GM12872 (cell line): ENCODE data around the gene HBS1L.
A peak's percentile ranks its signal among the peaks of the same experiment; 100 is the strongest.

ENCODE experiments used
- TF ChIP-seq, protein P1 (sequence below): IDR thresholded peaks from 3 replicates; pipeline ENCODE4 v1.5.1; 2011; ENCODE audit warnings: low read depth, mild to moderate bottlenecking, low read length, moderate library complexity; ENCODE audit not compliant: insufficient read depth

HBS1L gene

DNA sequence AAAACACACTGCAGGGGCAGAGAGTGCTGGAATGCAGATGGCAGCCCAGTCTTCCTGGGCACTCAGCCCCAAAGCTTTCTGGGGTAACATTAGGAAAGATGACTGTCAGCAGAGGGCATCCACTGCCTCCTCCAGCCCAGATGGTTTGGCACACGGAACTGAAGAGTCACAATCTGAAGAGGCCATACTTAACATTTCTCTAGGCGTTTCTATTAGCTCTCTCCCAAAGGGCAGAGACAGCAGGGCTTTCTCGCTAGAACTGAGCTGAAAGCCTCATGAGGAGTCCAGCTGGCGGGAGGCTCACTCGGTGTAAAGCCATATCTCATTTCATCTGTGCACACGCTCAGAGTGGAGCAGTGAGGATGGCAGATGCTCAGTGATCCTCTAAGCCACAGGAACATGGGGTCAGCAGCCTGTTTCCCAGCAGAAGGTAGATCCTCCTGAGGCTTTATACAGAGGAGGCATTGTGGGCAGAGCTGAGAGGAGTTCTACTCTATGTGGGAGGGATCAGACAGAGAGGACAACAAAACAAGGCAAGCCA, 132.8 kb downstream of the HBS1L start:
- TF ChIP-seq, protein P1, sequence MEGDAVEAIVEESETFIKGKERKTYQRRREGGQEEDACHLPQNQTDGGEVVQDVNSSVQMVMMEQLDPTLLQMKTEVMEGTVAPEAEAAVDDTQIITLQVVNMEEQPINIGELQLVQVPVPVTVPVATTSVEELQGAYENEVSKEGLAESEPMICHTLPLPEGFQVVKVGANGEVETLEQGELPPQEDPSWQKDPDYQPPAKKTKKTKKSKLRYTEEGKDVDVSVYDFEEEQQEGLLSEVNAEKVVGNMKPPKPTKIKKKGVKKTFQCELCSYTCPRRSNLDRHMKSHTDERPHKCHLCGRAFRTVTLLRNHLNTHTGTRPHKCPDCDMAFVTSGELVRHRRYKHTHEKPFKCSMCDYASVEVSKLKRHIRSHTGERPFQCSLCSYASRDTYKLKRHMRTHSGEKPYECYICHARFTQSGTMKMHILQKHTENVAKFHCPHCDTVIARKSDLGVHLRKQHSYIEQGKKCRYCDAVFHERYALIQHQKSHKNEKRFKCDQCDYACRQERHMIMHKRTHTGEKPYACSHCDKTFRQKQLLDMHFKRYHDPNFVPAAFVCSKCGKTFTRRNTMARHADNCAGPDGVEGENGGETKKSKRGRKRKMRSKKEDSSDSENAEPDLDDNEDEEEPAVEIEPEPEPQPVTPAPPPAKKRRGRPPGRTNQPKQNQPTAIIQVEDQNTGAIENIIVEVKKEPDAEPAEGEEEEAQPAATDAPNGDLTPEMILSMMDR = no peak

DNA sequence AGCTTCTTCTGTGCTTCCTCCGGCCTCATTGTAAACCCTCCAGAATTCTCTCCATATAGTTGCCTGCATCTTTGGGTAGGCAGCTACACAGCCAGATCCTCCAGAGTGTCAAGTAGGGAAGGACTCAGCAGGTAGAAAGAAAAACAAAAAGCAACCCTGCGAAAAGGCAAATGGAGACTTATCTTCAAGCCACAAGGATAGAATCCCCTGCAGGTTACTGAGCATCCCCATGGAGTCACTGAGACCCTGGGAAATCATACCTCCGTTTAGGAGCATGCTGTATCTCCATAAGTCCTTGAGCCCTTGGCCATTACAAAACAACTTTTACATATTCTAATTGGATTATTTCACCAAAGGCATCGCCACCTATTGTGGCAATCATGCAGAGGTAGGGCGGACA, 133.3 kb downstream of the HBS1L start:
- TF ChIP-seq, protein P1 = no peak

DNA sequence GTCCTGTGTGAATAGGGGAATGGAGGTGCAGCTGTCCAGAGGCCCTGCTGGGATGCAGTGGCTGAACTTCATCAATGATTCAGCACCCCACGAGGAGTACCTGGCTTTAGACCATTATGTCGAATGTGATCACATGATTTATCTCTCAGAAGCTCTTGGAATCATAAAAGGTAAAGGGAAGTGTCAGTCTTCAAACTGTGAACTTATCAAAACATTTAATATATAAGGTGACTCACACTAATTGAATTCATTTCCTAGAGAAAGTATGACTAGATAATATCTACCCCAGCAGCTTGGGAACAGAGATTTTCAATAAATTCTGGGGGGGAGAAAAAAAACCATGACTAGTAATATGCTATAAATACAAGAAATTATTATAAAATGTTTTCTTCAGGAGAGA, 134.2 kb downstream of the HBS1L start:
- TF ChIP-seq, protein P1 = no peak

DNA sequence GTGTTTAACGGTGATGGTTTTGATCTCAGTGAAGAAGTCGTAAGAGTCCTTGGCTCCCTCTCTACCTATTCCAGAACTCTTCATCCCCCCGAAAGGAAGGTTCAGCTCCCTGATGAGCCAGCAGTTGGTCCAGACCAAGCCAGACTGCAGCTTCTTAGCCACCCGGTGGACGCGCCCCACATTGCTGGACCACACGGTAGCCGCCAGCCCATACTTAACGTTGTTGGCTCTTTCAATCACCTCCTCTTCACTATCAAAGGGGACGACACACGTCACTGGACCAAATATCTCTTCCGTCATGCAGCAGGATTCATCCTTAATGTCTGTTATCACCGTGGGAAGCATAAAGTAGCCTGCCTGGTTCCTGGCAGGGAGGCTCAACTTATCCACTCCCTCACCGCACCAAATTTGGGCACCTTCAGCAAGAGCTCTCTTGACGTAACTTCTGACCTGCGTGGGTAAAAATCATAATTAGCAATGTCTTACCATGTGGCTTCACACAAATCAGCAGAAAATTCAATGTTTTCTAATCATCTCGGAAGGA, 136.1 kb downstream of the HBS1L start:
- TF ChIP-seq, protein P1 = 0 out of 3 replicates have a peak, but pooled peaks have one; percentile 8

DNA sequence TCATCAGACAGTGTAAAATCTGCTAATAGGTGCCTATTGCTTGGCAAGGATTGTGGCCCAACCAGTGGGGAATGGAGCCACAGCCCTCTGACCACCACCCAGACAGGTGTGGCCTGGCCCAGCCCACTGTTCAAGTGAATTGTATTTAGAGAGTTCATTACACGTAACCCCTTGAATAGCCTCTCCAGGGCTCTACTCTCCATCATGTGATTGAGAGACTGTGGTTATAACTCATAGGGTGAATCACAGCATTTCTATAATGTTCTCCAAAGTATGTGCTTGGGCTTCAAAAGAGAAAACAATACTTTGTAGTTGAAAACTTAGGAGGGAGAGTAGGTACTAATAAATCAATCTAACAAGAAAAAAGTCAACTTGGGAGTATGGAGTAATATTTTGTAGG, 143.1 kb downstream of the HBS1L start:
- TF ChIP-seq, protein P1 = no peak

DNA sequence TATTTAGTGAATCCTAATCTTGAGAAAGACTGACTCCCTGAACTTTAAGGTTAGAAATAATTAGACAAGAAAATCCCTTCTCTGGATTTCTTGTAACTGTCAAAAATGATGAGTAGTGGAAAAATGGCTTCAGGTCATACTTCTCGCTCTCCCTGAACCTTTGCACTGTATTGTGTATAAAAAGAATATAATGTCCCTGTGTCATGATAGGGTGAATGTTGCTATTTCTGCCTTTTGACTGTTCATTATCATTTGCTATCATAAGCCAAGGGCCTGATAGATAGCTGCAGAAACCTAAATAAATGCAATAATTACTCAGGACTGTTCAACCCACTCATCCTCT, 144.1 kb downstream of the HBS1L start:
- TF ChIP-seq, protein P1 = no peak
